H9 (cell line): ENCODE measurements around the gene DUOXA2. TPM values are rescaled to one million over a fixed set of nuclear protein-coding genes. Genes with fewer than 3 reads are reported as not detected.

ENCODE experiments used
- DNase-seq: peaks from one replicate; pipeline ENCODE4 v3.0.0-alpha.2; 2017
- H2AFZ ChIP-seq: one replicate; pipeline ENCODE4 v1.6.1; 2013; ENCODE audit warnings: mild to moderate bottlenecking, low read length, control low read depth, moderate library complexity
- H2AK5ac ChIP-seq: 2 replicates; pipeline ENCODE4 v1.6.1; 2013; ENCODE audit warnings: low read length, control low read depth, mixed read lengths; ENCODE audit not compliant: insufficient read length
- H2BK120ac ChIP-seq: one replicate; pipeline ENCODE4 v1.6.1; 2013; ENCODE audit warnings: low read depth, mild to moderate bottlenecking, low read length, control low read depth, inconsistent platforms; ENCODE audit not compliant: poor library complexity, severe bottlenecking
- H2BK12ac ChIP-seq: 2 replicates; pipeline ENCODE4 v1.6.1; 2013; ENCODE audit warnings: low read length, control low read depth, mixed read lengths, low read depth; ENCODE audit not compliant: insufficient read length
- H2BK15ac ChIP-seq: 2 replicates; pipeline ENCODE4 v1.6.1; 2013; ENCODE audit warnings: low read depth, low read length, control low read depth
- H2BK20ac ChIP-seq: one replicate; pipeline ENCODE4 v1.6.1; 2013; ENCODE audit warnings: low read depth, mild to moderate bottlenecking, low read length, control low read depth, inconsistent platforms; ENCODE audit not compliant: poor library complexity, severe bottlenecking
- H2BK5ac ChIP-seq: 2 replicates; pipeline ENCODE4 v1.6.1; 2013; ENCODE audit warnings: low read length, control low read depth, mixed read lengths; ENCODE audit not compliant: insufficient read length
- H3K14ac ChIP-seq: 2 replicates; pipeline ENCODE4 v1.6.1; 2013; ENCODE audit warnings: low read length, control low read depth; ENCODE audit not compliant: insufficient read depth
- H3K18ac ChIP-seq: 2 replicates; pipeline ENCODE4 v1.6.1; 2013; ENCODE audit warnings: low read depth, mild to moderate bottlenecking, mixed read lengths, low read length, control low read depth; ENCODE audit not compliant: insufficient read length
- H3K23ac ChIP-seq: 2 replicates; pipeline ENCODE4 v1.6.1; 2013; ENCODE audit warnings: low read length, control low read depth, mixed read lengths, low read depth; ENCODE audit not compliant: insufficient read length
- H3K23me2 ChIP-seq: 2 replicates; pipeline ENCODE4 v1.6.1; 2013; ENCODE audit warnings: low read depth, mild to moderate bottlenecking, mixed read lengths, low read length, control low read depth; ENCODE audit not compliant: insufficient read length, poor library complexity, severe bottlenecking
- H3K27ac ChIP-seq: 2 replicates; pipeline ENCODE4 v1.5.1; 2013; ENCODE audit warnings: low read length, control low read depth, mixed read lengths, low read depth; ENCODE audit not compliant: insufficient read length
- H3K27me3 ChIP-seq: 2 replicates; pipeline ENCODE4 v1.6.1; 2013; ENCODE audit warnings: low read length, control low read depth, inconsistent platforms; ENCODE audit not compliant: insufficient read depth
- H3K4ac ChIP-seq: 2 replicates; pipeline ENCODE4 v1.6.1; 2013; ENCODE audit warnings: low read depth, mild to moderate bottlenecking, control low read depth, inconsistent platforms, low read length, moderate library complexity
- H3K4me1 ChIP-seq: 2 replicates; pipeline ENCODE4 v1.6.1; 2013; ENCODE audit warnings: low read length, control low read depth, inconsistent platforms; ENCODE audit not compliant: insufficient read depth
- H3K4me2 ChIP-seq: 2 replicates; pipeline ENCODE4 v1.6.1; 2013; ENCODE audit warnings: low read length, control low read depth, mixed read lengths; ENCODE audit not compliant: insufficient read length, insufficient read depth
- H3K56ac ChIP-seq: 2 replicates; pipeline ENCODE4 v1.6.1; 2013; ENCODE audit warnings: low read depth, mild to moderate bottlenecking, mixed read lengths, low read length, control low read depth; ENCODE audit not compliant: insufficient read length
- H3K79me1 ChIP-seq: 2 replicates; pipeline ENCODE4 v1.6.1; 2013; ENCODE audit warnings: low read depth, mild to moderate bottlenecking, moderate library complexity, low read length, control low read depth, inconsistent platforms; ENCODE audit not compliant: insufficient read depth, poor library complexity, severe bottlenecking
- H3K79me2 ChIP-seq: 2 replicates; pipeline ENCODE4 v1.6.1; 2013; ENCODE audit warnings: low read length, control low read depth, inconsistent platforms; ENCODE audit not compliant: insufficient read depth
- H3K9ac ChIP-seq: 2 replicates; pipeline ENCODE4 v1.6.1; 2013; ENCODE audit warnings: low read length, control low read depth, mixed read lengths; ENCODE audit not compliant: insufficient read length; ENCODE audit errors: extremely low read depth
- H3K9me3 ChIP-seq: one replicate; pipeline ENCODE4 v1.6.1; 2013; ENCODE audit warnings: low read depth, low read length, inconsistent platforms; ENCODE audit not compliant: control insufficient read depth
- H3T11ph ChIP-seq: one replicate; pipeline ENCODE4 v1.6.1; 2013; ENCODE audit warnings: mild to moderate bottlenecking, low read length, control low read depth, inconsistent platforms
- H4K20me1 ChIP-seq: one replicate; pipeline ENCODE4 v1.6.1; 2013; ENCODE audit not compliant: control insufficient read depth, insufficient read length, insufficient read depth
- H4K5ac ChIP-seq: 2 replicates; pipeline ENCODE4 v1.6.1; 2013; ENCODE audit warnings: low read depth, mild to moderate bottlenecking, mixed read lengths, low read length, control low read depth; ENCODE audit not compliant: insufficient read length
- H4K8ac ChIP-seq: replicated peaks from 2 replicates; pipeline ENCODE4 v1.6.1; 2013; ENCODE audit warnings: low read length, control low read depth, mixed read lengths, low read depth; ENCODE audit not compliant: insufficient read length
- H4K91ac ChIP-seq: 2 replicates; pipeline ENCODE4 v1.6.1; 2013; ENCODE audit warnings: low read depth, mild to moderate bottlenecking, moderate library complexity, mixed read lengths, low read length, control low read depth; ENCODE audit not compliant: insufficient read length
- H3K27ac Mint-ChIP-seq, 3 experiments: 2 replicates in 2 of 3; 3 replicates in 1 of 3; pipeline ENCODE4 v1.8.0; 2020 to 2021; ENCODE audit warnings: mixed read lengths in 3 of 3, mild to moderate bottlenecking in 1 of 3, moderate library complexity in 1 of 3
- H3K27me3 Mint-ChIP-seq: 2 replicates; pipeline ENCODE4 v1.8.0; 2021; ENCODE audit warnings: low read depth, mild to moderate bottlenecking, moderate library complexity, mixed read lengths
- H3K36me3 Mint-ChIP-seq, 3 experiments: 2 replicates in 2 of 3; 3 replicates in 1 of 3; pipeline ENCODE4 v1.8.0; 2020 to 2021; ENCODE audit warnings: low read depth in 3 of 3, mixed read lengths in 3 of 3; ENCODE audit not compliant: insufficient read depth in 1 of 3
- H3K4me1 Mint-ChIP-seq, 2 experiments: 2 replicates each; pipeline ENCODE4 v1.8.0; 2020; ENCODE audit warnings: mixed read lengths in 2 of 2
- H3K4me3 Mint-ChIP-seq, 2 experiments: 2 replicates in 1 of 2; 3 replicates in 1 of 2; pipeline ENCODE4 v1.8.0; 2020 to 2021; ENCODE audit warnings: mild to moderate bottlenecking in 2 of 2, mixed read lengths in 2 of 2, moderate library complexity in 1 of 2
- H3K9me3 Mint-ChIP-seq, 2 experiments: 2 replicates in 1 of 2; 3 replicates in 1 of 2; pipeline ENCODE4 v1.8.0; 2020; ENCODE audit warnings: mild to moderate bottlenecking in 2 of 2, mixed read lengths in 2 of 2, moderate library complexity in 1 of 2
- CTCF ChIP-seq: fragments of 200-600 bp; sonication (generic); conservative IDR thresholded peaks from 3 replicates; pipeline ENCODE4 v1.8.0; 2021; ENCODE audit warnings: antibody characterized with exemption, mild to moderate bottlenecking
- WGBS: extraction: QIAGEN DNeasy Blood & Tissue Kit; methylation state at CpG from one replicate; pipeline ENCODE4 v1.1.7; 2013; ENCODE audit warnings: missing lambda C conversion rate, low lambda C conversion rate, mixed read lengths; ENCODE audit not compliant: insufficient read length; ENCODE audit errors: extremely low coverage; 5-methylcytosine and 5-hydroxymethylcytosine counted together
- total RNA-seq: library from RNA; stranded (reverse); gene quantifications from 2 replicates; pipeline ENCODE4 v1.2.1, GENCODE V29; 2021

The DUOXA2 gene
- total RNA-seq, 1 experiment from 2014 or later, result not detected

GRCh38 chr15:45118996-45119395 is 4.9 kb downstream of the DUOXA2 start:
- Histone ChIP-seq H2BK12ac (no peak overlapping the region), H4K8ac (no peak overlapping the region), H3K27me3 (peaks cover 39% of the 10 kb centered on the region), H3K79me1 (no peaks in the 10 kb centered on the region), H3K4ac (no peak overlapping the region), H2AFZ (no peak overlapping the region), H3K4me2 (no peak overlapping the region), H3K18ac (no peak overlapping the region), H2BK120ac (no peak overlapping the region), H3K9ac (no peak overlapping the region), H2BK15ac (no peak overlapping the region), H4K91ac (no peak overlapping the region), H3K79me2 (no peaks in the 10 kb centered on the region), H3K27ac (no peak overlapping the region), H3K23ac (no peak overlapping the region), H2AK5ac (no peak overlapping the region), H2BK20ac (no peak overlapping the region), H3K14ac (no peak overlapping the region), H3T11ph (no peak overlapping the region), H3K4me1 (no peaks in the 10 kb centered on the region; the same call in 1 of the 2 replicates), H2BK5ac (no peak overlapping the region), H3K9me3 (no peaks in the 10 kb centered on the region), H3K56ac (no peak overlapping the region), H4K5ac (no peak overlapping the region), H3K23me2 (peaks cover 2% of the 10 kb centered on the region), H4K20me1 (peaks cover 3% of the 10 kb centered on the region)
- Mint-ChIP-seq H3K27ac (no peak overlapping the region), H3K36me3 (no peaks in the 10 kb centered on the region; a peak in 2 of 7 replicates), H3K9me3 (peaks cover 6 to 9% of the 10 kb centered on the region in 2 experiments), H3K27me3 (peaks cover 82% of the 10 kb centered on the region), H3K4me3 (no peak overlapping the region), H3K4me1 (peaks cover 5 to 18% of the 10 kb centered on the region in 2 experiments)
- no peak for TF ChIP-seq CTCF
- no CpG with 5 or more reads among the region's 5 CpGs for WGBS
- no peak for DNase-seq
